ENCODE measurements around the gene SFRP4. TPM values are rescaled to one million over a fixed set of nuclear protein-coding genes. Genes with fewer than 3 reads are reported as not detected.

The SFRP4 gene
- total RNA-seq (1 to 10 TPM in 2 of 4 donors, under 1 TPM in 2; 0.36 to 2.0 (median 1.1) TPM), polyA plus RNA-seq (under 1 TPM; 0.38 to 0.42 (median 0.41) TPM)
- long read RNA-seq, donor 1, transcript SFRP4-201 (6 exons, 2,966 nt): major isoform, 9 of 9 reads
- long read RNA-seq, donor 1, partial matches to known transcripts: 0 of 9 reads
- long read RNA-seq, donor 1, other reads (novel, unspliced or antisense): 0 of 9 reads
- long read RNA-seq, donor 2, partial matches to known transcripts: 0 of 2 reads
- long read RNA-seq, donor 2, other reads (novel, unspliced or antisense): 1 of 2 reads

DNA sequence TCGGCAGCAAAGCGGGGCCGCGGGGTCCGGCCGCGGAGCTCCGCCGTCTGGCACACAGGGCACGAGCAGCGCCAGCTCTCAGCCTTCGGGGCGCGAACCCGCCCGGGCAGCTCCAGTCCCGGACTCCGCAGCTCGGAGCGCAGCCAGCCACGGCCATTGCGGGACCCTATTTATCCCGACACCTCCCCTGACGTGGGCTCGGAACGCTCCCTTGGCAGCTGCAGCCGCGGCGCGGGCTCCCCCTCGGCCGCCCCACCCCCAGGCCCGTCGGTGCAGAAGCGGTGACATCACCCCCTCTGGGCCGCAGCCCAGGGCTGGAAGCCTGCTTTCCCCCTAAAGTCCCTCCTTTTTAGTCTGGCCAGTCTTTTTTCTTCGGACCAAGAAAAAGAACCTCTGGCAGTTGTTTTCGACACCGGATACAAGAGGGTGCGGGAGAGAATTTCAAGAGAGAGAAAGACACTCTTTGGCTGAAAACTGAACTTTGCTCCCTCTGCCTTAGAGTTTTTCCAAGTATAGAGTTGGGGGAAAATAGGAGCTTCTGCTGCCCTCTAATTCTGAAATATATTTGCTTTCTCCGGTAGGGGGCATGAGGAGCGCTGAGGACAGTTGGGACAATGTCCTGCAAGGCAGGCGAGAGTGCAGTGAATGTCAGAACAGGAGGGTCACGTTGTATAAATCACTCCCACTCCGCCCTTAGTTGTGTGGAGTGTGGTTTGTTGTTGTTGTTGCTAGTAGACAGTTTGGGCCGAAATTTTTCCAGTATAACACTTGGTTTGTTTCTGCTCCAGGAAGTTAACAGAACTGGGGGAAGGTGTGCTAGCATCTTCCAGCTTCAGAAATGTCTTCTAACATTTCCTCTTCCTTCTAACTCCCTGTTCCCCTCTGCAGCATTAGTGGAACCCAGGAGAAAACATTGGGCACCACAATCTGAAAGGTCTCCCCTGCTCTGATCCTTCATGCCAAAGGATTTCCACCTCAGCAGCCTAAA lies at the start of gene SFRP4:
Gene SFRP4, minus strand, starts transcription at position 145 of the 988 bp plus-strand sequence. CDS start 280 bp downstream, outside the sequence.
- Histone ChIP-seq H3K36me3 (ENCODE audit: insufficient read depth in 1 of 2, low read depth in 1 of 2) (no peaks in the 10 kb centered on the region), H3K9me3 (no peaks in the 10 kb centered on the region), H3K27ac (peak within 1 kb of the TSS; percentile 20), H3K4me1 (no peaks in the 10 kb centered on the region), H3K4me3 (peak within 1 kb of the TSS; percentile 64), H3K27me3 (ENCODE audit: insufficient read depth in 3 of 3, low read length in 2 of 3) (peaks cover 0 to 5% (median 0%) of the 10 kb centered on the region in 3 donors)
- peak; percentile 31 to 61 (median 46) for ATAC-seq
- WGBS, 3 donors: 0 to 1% (median 1%) methylated on average over 46 of the region's 46 CpGs
- TF ChIP-seq, protein P1, sequence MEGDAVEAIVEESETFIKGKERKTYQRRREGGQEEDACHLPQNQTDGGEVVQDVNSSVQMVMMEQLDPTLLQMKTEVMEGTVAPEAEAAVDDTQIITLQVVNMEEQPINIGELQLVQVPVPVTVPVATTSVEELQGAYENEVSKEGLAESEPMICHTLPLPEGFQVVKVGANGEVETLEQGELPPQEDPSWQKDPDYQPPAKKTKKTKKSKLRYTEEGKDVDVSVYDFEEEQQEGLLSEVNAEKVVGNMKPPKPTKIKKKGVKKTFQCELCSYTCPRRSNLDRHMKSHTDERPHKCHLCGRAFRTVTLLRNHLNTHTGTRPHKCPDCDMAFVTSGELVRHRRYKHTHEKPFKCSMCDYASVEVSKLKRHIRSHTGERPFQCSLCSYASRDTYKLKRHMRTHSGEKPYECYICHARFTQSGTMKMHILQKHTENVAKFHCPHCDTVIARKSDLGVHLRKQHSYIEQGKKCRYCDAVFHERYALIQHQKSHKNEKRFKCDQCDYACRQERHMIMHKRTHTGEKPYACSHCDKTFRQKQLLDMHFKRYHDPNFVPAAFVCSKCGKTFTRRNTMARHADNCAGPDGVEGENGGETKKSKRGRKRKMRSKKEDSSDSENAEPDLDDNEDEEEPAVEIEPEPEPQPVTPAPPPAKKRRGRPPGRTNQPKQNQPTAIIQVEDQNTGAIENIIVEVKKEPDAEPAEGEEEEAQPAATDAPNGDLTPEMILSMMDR (IDR thresholded peaks at IDR 0.05): peak; percentile 77
- intact Hi-C loops (cut with DNase I): loop anchor here (5.0 to 10.0 kb wide), 4 partner anchors 88 to 305 kb away; partner anchors contain the start of gene STARD3NL (in 2 of the 2)
- DNase-seq: peak; percentile 80 to 84

DNA sequence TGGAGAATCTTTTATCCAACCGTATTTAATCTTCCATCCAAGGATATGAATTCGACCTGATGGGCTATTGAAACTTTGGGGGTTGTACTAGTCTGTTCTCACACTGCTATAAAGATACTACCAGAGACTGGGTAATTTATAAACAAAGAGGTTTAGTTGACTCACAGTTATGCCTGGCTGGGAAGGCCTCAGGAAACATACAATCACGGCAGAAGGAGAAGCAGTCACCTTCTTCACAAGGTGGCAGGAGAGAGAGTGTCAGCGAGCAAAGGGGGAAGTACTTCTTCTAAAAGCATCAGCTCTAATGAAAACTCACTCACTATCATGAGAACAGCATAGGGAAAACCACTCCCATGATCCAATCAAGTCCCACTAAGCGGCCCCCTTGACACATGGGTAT lies 47.6 kb upstream of the SFRP4 start:
- Histone ChIP-seq H3K36me3 (ENCODE audit: insufficient read depth in 1 of 2, low read depth in 1 of 2) (no peaks in the 10 kb centered on the region), H3K27me3 (ENCODE audit: insufficient read depth in 3 of 3, low read length in 2 of 3) (no peaks in the 10 kb centered on the region), H3K9me3 (no peaks in the 10 kb centered on the region), H3K27ac (no peak overlapping the region), H3K4me1 (no peaks in the 10 kb centered on the region), H3K4me3 (no peak overlapping the region)
- intact Hi-C loops (cut with DNase I): no loop called here
- ATAC-seq (no peak), DNase-seq (no peak)
- WGBS, 3 donors: 70 to 91% (median 87%) methylated on average over 5 of the region's 5 CpGs
- TF ChIP-seq, protein P1 (IDR thresholded peaks at IDR 0.05): no peak

DNA sequence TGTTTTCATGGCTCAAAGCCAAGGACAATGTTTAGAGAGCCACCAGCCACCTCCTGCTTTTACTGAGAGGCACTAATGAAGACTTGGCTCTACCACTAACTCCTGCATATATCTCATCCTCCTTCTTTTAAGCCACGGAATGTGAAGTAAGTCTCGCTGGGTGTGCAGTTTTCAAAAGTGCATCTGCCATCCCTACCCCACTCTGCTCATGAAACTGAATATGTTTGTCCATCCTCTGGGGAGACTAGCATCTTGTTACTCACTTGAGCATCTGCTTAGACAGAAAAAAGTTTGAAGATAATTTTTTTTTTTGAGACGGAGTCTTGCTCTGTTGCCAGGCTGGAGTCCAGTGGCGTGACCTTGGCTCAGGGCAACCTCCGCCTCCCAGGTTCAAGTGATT lies 44.6 kb upstream of the SFRP4 start:
- Histone ChIP-seq H3K36me3 (ENCODE audit: insufficient read depth in 1 of 2, low read depth in 1 of 2) (no peaks in the 10 kb centered on the region), H3K27ac (no peak overlapping the region), H3K27me3 (ENCODE audit: insufficient read depth in 3 of 3, low read length in 2 of 3) (no peaks in the 10 kb centered on the region), H3K4me1 (no peaks in the 10 kb centered on the region), H3K4me3 (no peak overlapping the region), H3K9me3 (no peaks in the 10 kb centered on the region)
- TF ChIP-seq, protein P1 (IDR thresholded peaks at IDR 0.05): no peak
- intact Hi-C loops (cut with DNase I): no loop called here
- ATAC-seq: no peak
- WGBS, 3 donors: 65 to 78% (median 70%) methylated on average over 5 of the region's 5 CpGs
- no peak for DNase-seq

DNA sequence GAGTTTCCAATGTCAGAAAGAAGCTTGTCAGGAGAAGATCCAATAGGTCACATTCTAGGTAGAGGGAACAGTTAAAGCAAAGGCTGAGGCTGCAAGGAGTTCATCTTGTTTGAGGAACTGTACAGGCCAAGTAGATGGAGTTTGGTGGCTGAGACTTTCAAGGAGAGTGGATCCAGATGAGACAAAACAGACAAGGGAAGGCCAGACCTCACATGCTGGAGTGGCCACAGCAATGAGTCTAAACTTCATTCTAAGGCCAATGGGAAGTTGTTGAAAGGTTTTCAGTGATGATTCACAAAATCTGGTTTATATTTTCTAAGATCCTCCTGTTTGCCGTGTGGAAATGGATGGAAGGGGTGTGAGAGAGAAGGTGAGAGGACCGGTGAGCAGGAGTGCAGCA lies 43.9 kb upstream of the SFRP4 start:
- Histone ChIP-seq H3K36me3 (ENCODE audit: insufficient read depth in 1 of 2, low read depth in 1 of 2) (no peaks in the 10 kb centered on the region), H3K4me1 (no peaks in the 10 kb centered on the region), H3K27ac (no peak overlapping the region), H3K9me3 (no peaks in the 10 kb centered on the region), H3K4me3 (no peak overlapping the region), H3K27me3 (ENCODE audit: insufficient read depth in 3 of 3, low read length in 2 of 3) (no peaks in the 10 kb centered on the region)
- intact Hi-C loops (cut with DNase I): no loop called here
- WGBS, 3 donors: 89 to 98% (median 91%) methylated on average over 2 of the region's 2 CpGs
- TF ChIP-seq, protein P1 (IDR thresholded peaks at IDR 0.05): no peak
- no peak for DNase-seq
- ATAC-seq: no peak

Data from psoas muscle (tissue), 8 donors.